ENCODE data around the gene ATG13. TPM values are rescaled to one million over a fixed set of nuclear protein-coding genes. Genes with fewer than 3 reads are reported as not detected.

Gene ATG13
- total RNA-seq, 1 donor from 2014 or later: 85.6 TPM

GRCh38 chr11:46599340-46600193 lies 17.8 kb upstream of the ATG13 start:
- TF ChIP-seq, protein P1, sequence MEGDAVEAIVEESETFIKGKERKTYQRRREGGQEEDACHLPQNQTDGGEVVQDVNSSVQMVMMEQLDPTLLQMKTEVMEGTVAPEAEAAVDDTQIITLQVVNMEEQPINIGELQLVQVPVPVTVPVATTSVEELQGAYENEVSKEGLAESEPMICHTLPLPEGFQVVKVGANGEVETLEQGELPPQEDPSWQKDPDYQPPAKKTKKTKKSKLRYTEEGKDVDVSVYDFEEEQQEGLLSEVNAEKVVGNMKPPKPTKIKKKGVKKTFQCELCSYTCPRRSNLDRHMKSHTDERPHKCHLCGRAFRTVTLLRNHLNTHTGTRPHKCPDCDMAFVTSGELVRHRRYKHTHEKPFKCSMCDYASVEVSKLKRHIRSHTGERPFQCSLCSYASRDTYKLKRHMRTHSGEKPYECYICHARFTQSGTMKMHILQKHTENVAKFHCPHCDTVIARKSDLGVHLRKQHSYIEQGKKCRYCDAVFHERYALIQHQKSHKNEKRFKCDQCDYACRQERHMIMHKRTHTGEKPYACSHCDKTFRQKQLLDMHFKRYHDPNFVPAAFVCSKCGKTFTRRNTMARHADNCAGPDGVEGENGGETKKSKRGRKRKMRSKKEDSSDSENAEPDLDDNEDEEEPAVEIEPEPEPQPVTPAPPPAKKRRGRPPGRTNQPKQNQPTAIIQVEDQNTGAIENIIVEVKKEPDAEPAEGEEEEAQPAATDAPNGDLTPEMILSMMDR (IDR thresholded peaks at IDR 0.05; ENCODE audit: unreplicated experiment): no peak
- Mint-ChIP-seq H3K9me3 (ENCODE audit: unreplicated experiment) (no peaks in the 10 kb centered on the region), H3K4me3 (ENCODE audit: unreplicated experiment) (no peak overlapping the region), H3K27ac (ENCODE audit: unreplicated experiment) (no peak overlapping the region), H3K27me3 (ENCODE audit: unreplicated experiment) (no peaks in the 10 kb centered on the region), H3K4me1 (ENCODE audit: unreplicated experiment) (no peaks in the 10 kb centered on the region), H3K36me3 (ENCODE audit: low read depth, unreplicated experiment) (no peaks in the 10 kb centered on the region)
- DNase-seq (ENCODE audit: low spot score): no peak

DNA sequence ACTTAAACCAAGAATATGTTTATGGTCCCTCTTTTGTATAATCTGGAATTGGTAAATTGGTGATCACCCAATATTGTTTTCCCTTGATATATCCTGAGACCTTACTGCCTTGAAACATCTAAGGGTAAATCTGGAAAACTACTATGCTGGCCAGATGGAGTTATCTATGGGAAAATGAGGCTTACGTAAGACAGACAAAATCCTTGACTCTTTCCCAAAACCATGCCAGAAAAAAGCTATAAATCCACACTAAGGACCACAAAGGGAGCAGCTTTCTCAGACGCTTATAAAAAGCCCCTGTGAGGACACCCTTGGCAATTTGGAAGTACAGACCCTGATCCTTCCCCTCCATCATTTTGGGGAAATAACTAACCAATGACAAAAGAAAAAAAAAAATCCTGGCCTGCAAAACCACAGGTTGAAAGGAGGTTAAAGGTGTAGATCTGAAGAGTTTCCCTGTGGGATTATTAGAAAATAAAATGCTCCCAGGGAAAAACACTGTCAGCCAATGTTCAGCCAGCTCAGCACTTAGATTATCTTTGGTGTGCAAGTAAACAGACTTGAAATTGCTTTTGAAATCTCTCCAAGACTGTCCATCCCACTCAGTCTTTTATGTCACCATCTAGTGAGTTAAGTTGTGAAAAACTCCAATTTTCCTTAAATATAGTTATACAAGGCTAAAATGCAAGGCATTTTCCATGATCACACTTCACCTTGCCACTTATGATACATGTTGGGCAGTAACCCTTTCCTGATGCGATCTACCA lies 17.0 kb upstream of the ATG13 start:
- Mint-ChIP-seq H3K4me3 (ENCODE audit: unreplicated experiment) (no peak overlapping the region), H3K4me1 (ENCODE audit: unreplicated experiment) (no peaks in the 10 kb centered on the region), H3K9me3 (ENCODE audit: unreplicated experiment) (no peaks in the 10 kb centered on the region), H3K36me3 (ENCODE audit: low read depth, unreplicated experiment) (no peaks in the 10 kb centered on the region), H3K27me3 (ENCODE audit: unreplicated experiment) (no peaks in the 10 kb centered on the region), H3K27ac (ENCODE audit: unreplicated experiment) (no peak overlapping the region)
- TF ChIP-seq, protein P1 (IDR thresholded peaks at IDR 0.05; ENCODE audit: unreplicated experiment): no peak
- no peak for DNase-seq (ENCODE audit: low spot score)

DNA sequence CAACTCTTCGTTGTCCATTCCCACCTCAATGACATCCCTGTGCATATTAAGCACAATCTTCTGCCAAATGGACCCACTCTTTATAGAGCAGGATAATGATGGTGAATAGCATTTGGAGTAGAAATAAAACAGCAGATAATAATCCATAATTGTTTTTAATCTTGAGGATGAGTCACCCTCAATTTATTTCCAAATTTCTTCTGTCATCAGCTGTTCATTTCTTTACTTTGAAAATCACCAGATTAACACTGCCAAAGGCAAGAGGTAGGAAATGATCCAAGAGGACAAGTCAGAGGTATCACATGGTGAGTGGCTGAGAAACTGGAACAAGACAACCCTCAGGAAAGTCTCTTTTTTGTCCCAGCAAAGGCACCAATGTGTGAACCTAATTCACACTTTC lies 16.2 kb upstream of the ATG13 start:
- Mint-ChIP-seq H3K36me3 (ENCODE audit: low read depth, unreplicated experiment) (no peaks in the 10 kb centered on the region), H3K27ac (ENCODE audit: unreplicated experiment) (no peak overlapping the region), H3K4me1 (ENCODE audit: unreplicated experiment) (no peaks in the 10 kb centered on the region), H3K27me3 (ENCODE audit: unreplicated experiment) (no peaks in the 10 kb centered on the region), H3K9me3 (ENCODE audit: unreplicated experiment) (no peaks in the 10 kb centered on the region), H3K4me3 (ENCODE audit: unreplicated experiment) (no peak overlapping the region)
- TF ChIP-seq, protein P1 (IDR thresholded peaks at IDR 0.05; ENCODE audit: unreplicated experiment): no peak
- DNase-seq (ENCODE audit: low spot score): no peak

DNA sequence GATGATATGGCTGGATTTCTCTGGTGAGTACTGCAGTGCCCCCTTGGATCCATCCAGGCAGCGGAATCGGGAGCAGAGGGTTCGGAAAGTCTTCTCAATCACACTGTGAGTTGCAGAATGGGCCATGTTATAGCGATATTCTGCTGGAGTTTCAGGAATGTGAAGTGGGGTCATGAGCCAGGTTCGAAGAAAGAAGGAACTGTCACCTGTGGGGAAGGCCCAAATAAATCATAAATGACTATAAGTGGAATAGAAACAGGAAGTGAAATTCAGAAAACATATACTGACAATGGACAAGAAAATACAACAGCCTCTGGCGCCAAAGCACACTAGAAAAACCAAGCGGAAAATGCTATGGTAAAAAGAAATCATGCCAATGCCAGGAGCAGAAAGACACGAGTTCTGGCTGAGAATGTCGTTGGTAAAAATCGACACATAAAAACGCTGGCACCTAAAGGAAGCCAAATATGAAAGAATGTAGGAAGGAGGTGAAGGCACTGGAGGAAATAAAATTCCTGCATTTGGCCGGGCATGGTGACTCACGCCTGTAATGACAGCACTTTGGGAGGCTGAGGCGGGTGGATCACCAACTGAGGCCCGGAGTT lies 13.5 kb upstream of the ATG13 start:
- TF ChIP-seq, protein P1 (IDR thresholded peaks at IDR 0.05; ENCODE audit: unreplicated experiment): no peak
- Mint-ChIP-seq H3K9me3 (ENCODE audit: unreplicated experiment) (no peaks in the 10 kb centered on the region), H3K27ac (ENCODE audit: unreplicated experiment) (no peak overlapping the region), H3K4me1 (ENCODE audit: unreplicated experiment) (no peaks in the 10 kb centered on the region), H3K27me3 (ENCODE audit: unreplicated experiment) (no peaks in the 10 kb centered on the region), H3K36me3 (ENCODE audit: low read depth, unreplicated experiment) (no peaks in the 10 kb centered on the region), H3K4me3 (ENCODE audit: unreplicated experiment) (no peak overlapping the region)
- DNase-seq (ENCODE audit: low spot score): no peak

All from endothelial cell (in vitro differentiated cells).